ENCODE measurements around the gene EXOC2.

EXOC2 gene

GRCh38 chr6:492816-493414 is 200.0 kb downstream of the EXOC2 start:
- DNase-seq = no peak

GRCh38 chr6:492178-492577 is 200.8 kb downstream of the EXOC2 start:
- DNase-seq = no peak

DNA sequence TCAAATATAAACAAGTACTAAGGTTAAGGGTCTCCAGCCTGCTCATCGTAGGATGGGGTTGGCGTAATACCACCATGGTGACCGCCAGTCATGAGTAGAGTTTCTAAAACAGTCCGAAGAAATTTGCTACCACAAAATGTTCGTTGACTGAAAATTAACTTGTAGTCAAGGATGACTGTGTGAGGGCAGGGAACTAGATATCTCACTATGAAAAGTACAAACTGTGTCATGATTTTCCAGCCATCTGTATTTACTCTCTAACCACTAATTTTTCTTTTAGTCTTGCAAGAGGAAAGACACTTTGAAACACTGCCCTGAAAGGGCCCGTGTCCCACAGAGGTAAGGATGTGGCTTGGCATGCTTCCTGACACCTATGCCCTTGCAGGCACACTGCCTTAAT is 201.7 kb downstream of the EXOC2 start:
- DNase-seq = no peak

DNA sequence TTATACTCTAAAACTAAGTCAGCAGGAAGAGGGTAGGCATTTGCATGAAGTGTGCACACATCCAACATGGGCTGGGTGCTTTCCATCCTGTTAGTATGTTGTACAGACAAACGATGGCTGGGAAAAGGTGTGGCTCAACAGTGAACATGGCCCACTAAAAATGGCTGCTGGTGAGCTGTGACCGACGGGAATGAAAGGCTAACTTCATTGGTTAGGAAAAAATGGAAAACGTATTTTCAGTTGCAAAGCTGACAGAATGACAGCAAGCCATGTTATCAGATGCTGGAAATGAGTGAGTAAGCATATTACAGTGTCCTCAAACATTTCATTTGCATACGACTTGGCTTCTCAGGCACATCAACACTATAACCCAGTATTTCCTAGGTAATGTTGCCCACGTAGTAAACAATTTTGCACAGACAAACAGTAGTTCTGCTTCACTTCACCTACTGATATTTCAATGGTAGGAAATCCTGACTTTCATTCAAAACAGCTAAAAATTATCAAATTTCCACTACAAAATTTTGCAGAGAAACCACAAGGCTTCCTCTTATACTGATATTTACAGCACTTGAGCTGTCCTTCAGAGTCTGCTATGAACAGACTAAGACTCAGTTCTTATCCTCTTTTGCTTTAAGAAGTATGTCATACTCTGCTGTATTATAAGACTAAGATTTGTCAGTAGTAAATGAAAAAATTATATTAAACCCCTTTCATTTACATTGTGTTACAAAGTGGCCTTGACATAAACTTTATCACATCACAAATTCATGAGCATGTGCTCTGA is 202.5 kb downstream of the EXOC2 start:
- no peak for DNase-seq

GRCh38 chr6:489762-490161 is 203.2 kb downstream of the EXOC2 start:
- DNase-seq = no peak

DNA sequence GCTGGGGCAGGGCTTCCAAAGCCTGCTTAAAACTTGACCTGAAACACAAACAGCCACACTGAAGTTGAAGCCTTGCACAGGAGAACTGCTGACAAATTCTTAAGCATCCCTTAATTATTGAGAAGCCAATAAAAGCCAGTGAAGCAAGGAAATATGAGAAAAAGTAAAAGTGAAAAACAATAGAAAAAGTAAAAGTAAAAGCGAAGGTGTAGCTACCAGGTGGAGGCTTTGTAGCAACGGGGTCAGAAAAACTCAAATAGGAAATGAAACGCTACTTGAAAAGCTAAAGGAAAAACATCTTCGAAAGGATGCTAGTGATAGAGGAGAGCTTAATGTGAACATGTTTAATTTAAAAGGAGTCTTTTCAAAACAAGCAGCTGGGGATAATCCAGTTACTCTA is 203.9 kb downstream of the EXOC2 start:
- DNase-seq = no peak

DNA sequence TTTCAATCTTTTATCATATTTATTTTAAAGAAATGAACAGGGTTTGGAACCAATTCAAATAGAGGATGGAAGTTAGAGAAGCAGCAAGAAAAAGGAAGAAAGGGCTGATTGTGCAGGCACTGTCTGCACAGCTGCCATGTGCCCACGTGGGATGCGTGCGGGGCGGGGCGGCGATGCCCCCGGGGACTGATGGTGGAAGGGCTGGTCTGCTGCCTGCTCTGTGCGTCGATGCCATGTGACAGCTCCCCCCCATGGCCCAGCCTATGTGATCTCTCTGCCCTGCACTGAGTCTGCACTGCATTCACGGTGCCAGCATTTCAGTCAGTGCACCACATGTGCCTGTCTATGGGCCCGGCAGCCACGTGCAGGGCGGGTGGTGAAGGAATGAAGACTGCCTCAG is 205.0 kb downstream of the EXOC2 start:
- DNase-seq = no peak

DNA sequence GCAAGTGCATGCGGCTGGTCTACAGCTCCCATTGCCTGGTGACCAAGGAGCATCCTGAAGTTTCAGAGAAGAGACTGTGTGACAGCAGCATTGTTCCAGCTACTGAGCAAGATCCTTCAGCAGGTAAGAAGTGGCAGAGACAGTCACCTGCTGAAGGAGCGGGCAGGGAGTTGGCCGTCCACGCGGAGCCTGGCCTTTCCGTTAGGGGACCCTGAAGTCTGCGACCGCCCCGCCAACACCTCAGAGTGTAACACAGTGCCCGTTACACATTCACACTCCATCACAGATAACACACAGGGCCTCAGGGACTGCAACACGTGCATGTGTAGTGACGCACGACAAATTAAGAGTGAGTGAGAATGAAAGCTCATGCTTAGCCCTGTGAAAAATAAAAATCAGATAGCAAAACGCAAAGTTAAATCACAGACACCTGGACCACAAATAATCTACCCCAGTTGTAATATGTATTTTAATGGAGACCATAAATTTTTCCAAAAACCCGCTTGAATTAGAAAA is 207.2 kb downstream of the EXOC2 start:
- no peak for DNase-seq

DNA sequence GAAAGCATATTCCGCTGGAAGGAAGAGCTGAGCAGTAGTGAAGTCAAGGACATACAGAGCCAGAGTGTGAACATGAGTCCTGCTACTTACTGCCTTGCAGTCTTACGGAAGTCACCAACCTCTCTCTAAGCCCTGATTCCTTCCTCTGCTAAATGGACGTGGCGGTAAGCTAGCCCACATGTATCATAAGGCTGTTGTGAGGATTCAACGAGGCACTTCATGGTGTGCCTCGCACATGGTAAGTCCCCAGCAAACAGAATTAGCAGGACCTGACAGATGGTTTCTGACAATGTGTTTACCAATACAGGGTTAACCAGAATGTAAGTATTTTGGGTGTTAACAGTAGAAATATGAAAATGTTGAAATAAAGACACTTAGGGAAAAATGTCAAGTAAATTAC is 208.2 kb downstream of the EXOC2 start:
- no peak for DNase-seq

GRCh38 chr6:484086-484745 is 208.7 kb downstream of the EXOC2 start:
- no peak for DNase-seq

DNA sequence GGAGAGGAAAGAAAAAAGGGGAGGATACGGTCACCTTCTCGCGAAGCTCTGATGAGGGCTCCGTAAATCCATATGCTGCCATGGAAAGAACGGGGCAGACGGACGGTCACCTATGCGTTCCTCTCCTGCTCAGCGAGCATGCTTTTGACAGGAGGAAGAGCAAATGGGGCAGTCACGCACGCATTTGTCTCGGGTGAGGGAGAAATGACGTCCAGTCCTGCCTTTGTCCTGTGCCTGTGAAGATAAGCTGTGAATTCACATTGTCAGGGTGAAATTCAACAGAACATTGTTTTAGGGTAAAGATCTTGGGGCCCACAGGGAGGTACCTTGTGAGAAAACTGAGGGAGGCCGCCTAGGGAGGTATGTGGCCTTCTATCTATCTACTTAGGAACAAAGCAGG is 217.6 kb downstream of the EXOC2 start:
- DNase-seq = no peak

DNA sequence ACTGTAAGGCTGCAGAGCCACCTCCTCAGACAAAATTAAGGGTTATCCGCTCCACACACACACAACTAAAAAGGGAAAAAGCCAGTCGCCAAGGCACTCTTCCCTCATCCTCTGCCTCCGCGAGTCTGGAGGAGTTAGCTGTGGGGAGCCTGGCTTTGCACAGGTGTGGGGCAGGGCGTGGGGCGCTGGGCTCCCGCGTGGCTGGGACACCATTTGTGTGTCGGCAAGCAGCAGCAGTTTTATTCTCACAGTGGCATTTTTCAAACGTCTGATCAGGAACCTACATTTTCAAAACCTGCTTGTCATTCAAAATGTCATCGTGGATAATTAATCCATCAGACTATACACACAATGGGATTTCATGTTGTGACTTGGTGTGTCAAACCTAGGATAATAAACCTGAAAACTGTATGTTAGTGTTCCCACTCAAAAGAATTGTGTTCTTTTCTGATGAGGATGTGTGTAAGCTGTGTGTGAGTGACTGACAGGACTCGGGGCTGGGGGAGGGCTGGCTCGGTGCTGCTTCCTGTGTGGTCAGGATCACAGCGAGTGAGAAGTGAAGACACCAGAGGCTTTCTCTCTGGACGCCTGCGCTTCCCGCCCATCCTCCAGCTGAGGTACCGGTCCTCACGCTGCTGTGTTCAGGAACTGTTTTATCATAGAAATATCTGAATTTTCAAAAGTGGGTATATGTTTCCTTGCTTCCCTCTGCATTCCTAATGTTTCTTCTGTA is 218.3 kb downstream of the EXOC2 start:
- DNase-seq = peak in 1 of 2 donors; percentile 3

DNA sequence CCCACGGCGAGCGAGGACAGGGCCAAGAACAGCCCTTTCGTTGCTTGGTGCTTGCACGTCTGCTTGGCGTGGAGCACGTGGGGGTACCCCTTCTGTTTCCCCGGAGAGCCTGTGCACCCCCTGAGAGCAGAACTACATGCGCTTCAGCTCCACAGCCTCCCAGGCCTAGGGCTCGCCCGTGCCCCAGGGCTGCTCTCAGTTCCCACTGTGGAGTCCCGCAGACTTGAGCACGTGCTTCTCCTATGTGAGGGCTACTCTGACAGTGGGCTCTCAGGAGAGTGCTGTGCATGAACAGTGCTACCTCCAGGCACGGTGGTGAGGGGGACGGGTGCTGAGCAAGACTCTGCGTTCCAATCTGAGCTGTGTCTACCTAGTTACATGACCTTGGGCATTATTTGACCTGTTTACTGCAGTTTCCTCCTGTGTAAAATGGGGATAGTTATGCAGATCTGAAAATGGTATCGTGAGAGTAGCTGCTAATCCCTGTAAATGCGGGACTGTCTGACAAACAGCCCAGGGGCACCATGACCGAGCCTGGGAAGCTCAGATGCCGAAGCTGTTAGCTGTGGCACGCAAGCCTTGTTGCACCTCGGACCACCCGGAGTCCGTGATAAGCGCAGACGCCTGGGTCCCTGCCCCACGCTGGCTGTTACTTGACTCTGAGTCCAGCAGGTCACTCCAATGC is 219.0 kb downstream of the EXOC2 start:
- DNase-seq = no peak

DNA sequence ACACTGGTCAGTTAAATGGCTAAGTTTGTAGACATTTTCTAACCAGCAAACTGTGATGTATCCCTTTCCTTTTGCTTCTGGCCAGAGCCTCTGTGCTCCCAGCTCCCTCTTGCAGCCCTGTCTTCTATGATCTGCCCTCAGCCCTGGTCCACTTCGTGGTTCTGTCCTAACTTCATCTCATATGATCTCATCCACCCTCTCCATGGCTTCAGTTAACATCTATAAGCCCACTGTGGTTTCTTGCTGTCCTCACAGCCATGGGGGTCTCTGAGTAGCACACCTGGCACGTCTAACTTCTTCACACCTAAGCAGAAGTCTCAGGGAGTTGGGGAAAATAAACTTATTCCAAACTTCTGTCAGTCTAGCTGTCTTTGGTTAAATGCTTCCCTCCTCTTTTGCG is 219.6 kb downstream of the EXOC2 start:
- DNase-seq = no peak

DNA sequence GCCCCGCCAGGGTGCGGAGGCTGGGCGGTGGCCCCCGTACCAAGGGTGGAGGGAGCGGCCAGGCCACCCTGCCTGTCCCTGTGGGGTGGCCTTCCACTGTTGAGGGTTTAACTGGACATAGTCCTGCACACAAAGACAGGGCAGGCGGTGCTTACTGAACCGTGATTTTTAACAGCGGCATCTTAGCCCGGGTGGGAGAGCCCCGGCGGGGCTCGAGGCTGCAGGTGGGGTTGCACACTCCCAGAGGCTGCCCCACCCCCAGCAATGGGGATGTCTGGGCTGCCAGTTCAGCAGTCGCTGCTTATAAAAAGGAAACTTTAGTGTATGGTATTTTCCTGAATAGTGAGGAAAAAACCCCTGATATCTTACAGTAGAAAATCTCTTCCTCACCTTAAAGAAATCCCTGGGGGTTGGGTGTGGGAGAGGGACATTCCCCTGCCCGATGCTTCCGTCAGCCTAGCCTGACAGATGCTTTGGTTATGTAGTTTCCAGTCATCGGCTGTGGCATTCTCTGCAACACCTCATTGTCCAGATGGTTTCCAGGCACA is 222.0 kb downstream of the EXOC2 start:
- DNase-seq = no peak

- no peak for DNase-seq
These were observed 222.7 kb downstream of the EXOC2 start for GRCh38 chr6:470051-470900.

DNA sequence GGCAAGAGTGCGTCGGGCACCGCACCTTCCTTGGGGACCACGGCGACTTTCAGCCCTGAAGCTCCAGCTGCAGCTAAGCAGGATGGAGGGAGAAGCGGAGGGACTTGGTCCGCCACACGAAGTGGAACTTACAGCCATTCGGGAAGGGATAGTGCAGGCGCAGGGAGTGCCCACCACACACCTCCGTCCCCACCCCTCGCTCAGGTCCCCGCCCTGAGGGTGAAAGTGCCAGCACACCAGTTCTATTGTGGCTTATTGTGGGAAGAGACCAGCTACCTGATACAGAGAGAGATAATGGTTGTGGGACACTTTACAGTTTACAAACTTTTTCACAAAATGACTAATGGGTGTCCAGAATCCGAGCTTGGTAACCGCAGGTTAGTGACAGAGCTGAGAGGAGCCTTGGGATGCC is 225.3 kb downstream of the EXOC2 start:
- DNase-seq = no peak

- no peak for DNase-seq
These were observed 225.8 kb downstream of the EXOC2 start for GRCh38 chr6:467111-467510.

DNA sequence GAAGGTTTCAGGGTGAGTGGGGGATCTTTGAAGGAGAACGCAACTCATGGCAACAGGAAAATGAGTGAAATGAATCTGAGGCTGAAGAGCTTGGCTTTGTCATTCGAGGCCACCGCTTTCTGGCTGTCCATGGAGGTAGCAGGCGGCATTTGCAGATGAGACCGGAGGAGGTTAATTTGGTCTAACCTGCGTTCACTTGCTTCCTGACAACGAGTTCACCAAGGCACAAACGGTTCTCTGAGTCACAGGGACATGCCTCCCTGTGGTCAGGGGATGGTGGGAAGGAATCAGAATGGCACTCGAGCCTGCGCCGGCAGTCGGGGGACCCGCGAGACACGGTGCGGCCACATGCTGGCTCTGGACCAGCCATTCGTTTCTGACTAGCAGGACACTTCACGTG is 226.4 kb downstream of the EXOC2 start:
- no peak for DNase-seq

- DNase-seq = no peak
These were observed 227.2 kb downstream of the EXOC2 start for GRCh38 chr6:465531-466348.

DNA sequence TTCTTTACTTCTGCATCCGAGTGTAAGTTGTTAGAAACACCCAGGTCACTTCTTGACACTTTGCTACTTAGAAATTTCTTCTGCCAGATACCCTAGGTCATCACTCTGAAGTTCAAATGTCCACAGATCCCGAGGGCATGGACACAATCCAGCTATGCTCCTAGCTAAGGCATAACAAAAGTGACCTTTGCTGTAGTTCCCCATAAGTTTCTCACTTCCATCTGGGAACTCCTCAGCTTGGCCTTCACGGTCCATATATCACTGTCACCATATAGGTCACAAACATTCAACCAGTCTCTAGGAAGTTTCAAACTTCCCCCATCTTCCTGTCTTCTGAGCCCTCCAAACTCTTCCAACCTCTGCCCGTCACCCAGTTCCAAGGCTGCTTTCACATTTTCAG is 236.1 kb downstream of the EXOC2 start:
- no peak for DNase-seq

Measured in inflammatory macrophage treated with lipopolysaccharide for 1 hour (primary cell).